Measurements from ENCODE around the gene PSMG4. TPM values are rescaled to one million over a fixed set of nuclear protein-coding genes. Genes with fewer than 3 reads are reported as not detected.

PSMG4 gene
- total and polyA plus RNA-seq, 2 of the 8 experiments (the other 6 are each of a cell fraction or from before 2014, with no cell fraction given) = 40.6 to 113 TPM

DNA sequence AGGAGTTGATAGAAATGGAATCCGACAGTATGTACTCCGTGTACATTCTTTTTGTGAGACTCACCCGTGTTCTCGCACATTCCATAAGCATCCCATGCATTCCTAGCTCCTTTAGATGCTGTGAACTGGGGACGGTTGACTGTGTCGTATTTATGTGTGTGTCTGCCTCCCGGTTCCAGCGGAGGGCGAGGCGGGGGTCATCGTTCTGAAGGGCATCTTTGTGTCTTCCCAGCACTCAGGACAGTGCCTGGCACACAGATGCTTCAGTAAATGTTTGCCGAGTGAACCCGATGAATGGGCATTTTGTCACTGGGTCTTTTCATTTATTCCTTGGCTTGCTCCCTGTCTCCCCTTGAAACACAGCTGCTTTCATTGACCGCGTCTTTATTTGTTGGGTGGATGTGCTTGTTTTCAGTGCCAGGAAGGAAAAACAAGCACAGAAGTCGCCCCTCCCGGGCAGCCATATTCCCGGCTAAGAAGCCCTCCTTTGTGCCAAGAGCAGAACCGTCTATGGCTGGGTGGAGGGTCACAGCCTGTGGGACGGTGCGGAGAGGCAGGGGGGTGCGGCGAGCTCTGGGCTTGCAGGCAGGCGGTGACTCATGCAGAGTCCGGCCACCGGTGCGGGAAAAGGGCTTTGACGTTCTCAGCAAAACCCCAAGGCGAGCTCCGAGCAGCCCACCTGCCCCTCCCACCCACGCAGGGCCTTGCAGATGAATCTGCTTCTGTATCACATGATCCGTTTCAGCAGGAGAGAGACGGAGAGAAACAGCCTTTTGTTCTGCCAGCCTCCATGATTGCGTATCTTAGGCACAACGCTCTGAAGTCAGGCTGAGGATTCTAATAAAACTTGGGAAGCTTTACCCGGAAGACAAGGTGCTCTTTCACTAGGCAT lies 11.2 kb upstream of the PSMG4 start (continued):
- TF ChIP-seq PHF8 (conservative IDR thresholded peaks at IDR 0.05; ENCODE audit: low read depth, low read length) (no peak), POLR2AphosphoS5 (IDR thresholded peaks at IDR 0.05; ENCODE audit: low read depth, low read length) (no peak), FOSL1 (IDR thresholded peaks at IDR 0.05; ENCODE audit: insufficient read depth, low read depth, low read length) (no peak), SUZ12 (IDR thresholded peaks at IDR 0.05; ENCODE audit: low read length) (no peak), HDAC6 (IDR thresholded peaks at IDR 0.05; ENCODE audit: low read depth, low read length) (no peak), EGR1 (IDR thresholded peaks at IDR 0.05; ENCODE audit: borderline replicate concordance, low read depth, low read length) (peak; percentile 33; the same call in 1 of the 2 replicates), SIX5 (IDR thresholded peaks at IDR 0.05; ENCODE audit: low read depth, low read length) (no peak), TAF7 (optimal IDR thresholded peaks at IDR 0.05; ENCODE audit: borderline replicate concordance, low read depth, low read length) (no peak), KDM1A (IDR thresholded peaks at IDR 0.05; ENCODE audit: borderline replicate concordance, low read length) (no peak), SP4 (IDR thresholded peaks at IDR 0.05; ENCODE audit: low read length) (no peak), POU5F1 (IDR thresholded peaks at IDR 0.05; ENCODE audit: low read depth, low read length) (no peak), TCF12 (IDR thresholded peaks at IDR 0.05; ENCODE audit: low read depth, low read length) (no peak), CEBPB (IDR thresholded peaks at IDR 0.05; ENCODE audit: low read depth, low read length) (no peak), POLR2A (IDR thresholded peaks at IDR 0.05; ENCODE audit: control extremely low read depth in 1 of 2, low read depth in 2 of 2, low read length in 2 of 2) (no peak), CBX8 (IDR thresholded peaks at IDR 0.05; ENCODE audit: borderline replicate concordance, low read depth, low read length) (no peak), JUND (IDR thresholded peaks at IDR 0.05; ENCODE audit: low read length) (peak; percentile 76), SIRT6 (IDR thresholded peaks at IDR 0.05; ENCODE audit: low read length) (no peak), RNF2 (IDR thresholded peaks at IDR 0.05; ENCODE audit: borderline replicate concordance, low read depth, low read length, missing control alignments, poor library complexity, severe bottlenecking) (no peak), KDM4A (IDR thresholded peaks at IDR 0.05; ENCODE audit: low read depth, low read length, severe bottlenecking) (no peak), JUN (IDR thresholded peaks at IDR 0.05; ENCODE audit: low read depth, low read length) (no peak), BCL11A (IDR thresholded peaks at IDR 0.05; ENCODE audit: low read depth in 2 of 2, low read length in 2 of 2) (no peak)
- TF ChIP-seq, protein P1, sequence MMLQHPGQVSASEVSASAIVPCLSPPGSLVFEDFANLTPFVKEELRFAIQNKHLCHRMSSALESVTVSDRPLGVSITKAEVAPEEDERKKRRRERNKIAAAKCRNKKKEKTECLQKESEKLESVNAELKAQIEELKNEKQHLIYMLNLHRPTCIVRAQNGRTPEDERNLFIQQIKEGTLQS (IDR thresholded peaks at IDR 0.05; ENCODE audit: insufficient read depth, low read depth, low read length) = no peak
- TF ChIP-seq, protein P2, sequence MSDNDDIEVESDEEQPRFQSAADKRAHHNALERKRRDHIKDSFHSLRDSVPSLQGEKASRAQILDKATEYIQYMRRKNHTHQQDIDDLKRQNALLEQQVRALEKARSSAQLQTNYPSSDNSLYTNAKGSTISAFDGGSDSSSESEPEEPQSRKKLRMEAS (IDR thresholded peaks at IDR 0.05) = peak; percentile 46; the same call in 1 of the 2 replicates

Data from H1 (cell line).